OCI-LY3 (cell line): ENCODE results near the gene MGAT3.

Source experiments
- CTCF ChIP-seq: fragments of 200-600, 300-600 bp; sonication (generic); IDR thresholded peaks from 2 replicates; pipeline ENCODE4 v1.5.1; 2014; ENCODE audit warnings: antibody characterized with exemption, low read length, low read depth
- EZH2phosphoT487 ChIP-seq: fragments of 200-600 bp; shearing (Covaris generic); IDR thresholded peaks from 2 replicates; pipeline ENCODE4 v1.6.1; 2018; ENCODE audit warnings: antibody characterized with exemption, mixed run types, low read depth

- TF ChIP-seq CTCF: no peak
- no peak for TF ChIP-seq EZH2phosphoT487
Measured at GRCh38 chr22:39410264-39410663, 46.5 kb upstream of the MGAT3 start.
